ENCODE results near the gene SNX24. TPM values are rescaled to one million over a fixed set of nuclear protein-coding genes. Genes with fewer than 3 reads are reported as not detected.

SNX24 gene
- total RNA-seq, 1 experiment from 2014 or later = 10.3 TPM

- no peaks in the 10 kb centered on the region for H3K9me3 ChIP-seq (ENCODE audit: low read length)
- DNase-seq (no peak), ATAC-seq (no peak)
- no peaks in the 10 kb centered on the region for H3K36me3 ChIP-seq (ENCODE audit: low read depth, low read length)
- H4K20me1 ChIP-seq (ENCODE audit: low read length) = no peaks in the 10 kb centered on the region
- H3K9ac ChIP-seq (ENCODE audit: low read length) = no peak overlapping the region
- ChIA-PET POLR2A (ENCODE audit: unreplicated experiment) (no interaction called here), CTCF (no interaction called here)
- TF ChIP-seq EZH2phosphoT487 (IDR thresholded peaks at IDR 0.05; ENCODE audit: borderline replicate concordance, low read length) (no peak), EZH2 (IDR thresholded peaks at IDR 0.05; ENCODE audit: low read length, unreplicated experiment) (no peak)
- TF ChIP-seq, protein P1, sequence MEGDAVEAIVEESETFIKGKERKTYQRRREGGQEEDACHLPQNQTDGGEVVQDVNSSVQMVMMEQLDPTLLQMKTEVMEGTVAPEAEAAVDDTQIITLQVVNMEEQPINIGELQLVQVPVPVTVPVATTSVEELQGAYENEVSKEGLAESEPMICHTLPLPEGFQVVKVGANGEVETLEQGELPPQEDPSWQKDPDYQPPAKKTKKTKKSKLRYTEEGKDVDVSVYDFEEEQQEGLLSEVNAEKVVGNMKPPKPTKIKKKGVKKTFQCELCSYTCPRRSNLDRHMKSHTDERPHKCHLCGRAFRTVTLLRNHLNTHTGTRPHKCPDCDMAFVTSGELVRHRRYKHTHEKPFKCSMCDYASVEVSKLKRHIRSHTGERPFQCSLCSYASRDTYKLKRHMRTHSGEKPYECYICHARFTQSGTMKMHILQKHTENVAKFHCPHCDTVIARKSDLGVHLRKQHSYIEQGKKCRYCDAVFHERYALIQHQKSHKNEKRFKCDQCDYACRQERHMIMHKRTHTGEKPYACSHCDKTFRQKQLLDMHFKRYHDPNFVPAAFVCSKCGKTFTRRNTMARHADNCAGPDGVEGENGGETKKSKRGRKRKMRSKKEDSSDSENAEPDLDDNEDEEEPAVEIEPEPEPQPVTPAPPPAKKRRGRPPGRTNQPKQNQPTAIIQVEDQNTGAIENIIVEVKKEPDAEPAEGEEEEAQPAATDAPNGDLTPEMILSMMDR (conservative IDR thresholded peaks at IDR 0.05; ENCODE audit: low read depth, low read length) = no peak
- intact Hi-C loops (cut with micrococcal nuclease) = no loop called here
- H3K79me2 ChIP-seq (ENCODE audit: low read length) = peaks cover 11% of the 10 kb centered on the region
- peaks cover 9% of the 10 kb centered on the region for H3K4me1 ChIP-seq (ENCODE audit: insufficient read depth, low read length)
- no peaks in the 10 kb centered on the region for H3F3A ChIP-seq (ENCODE audit: low read length, unreplicated experiment)
- H3K9me2 ChIP-seq (replicated peaks; ENCODE audit: low read length) = no peaks in the 10 kb centered on the region
- no peak overlapping the region for H3K4me3 ChIP-seq (ENCODE audit: low read length)
- BruUV-seq (replicated peaks) = no TSS peak
- no peak overlapping the region for H3K27ac ChIP-seq (ENCODE audit: low read length)
- no peak overlapping the region for H2AFZ ChIP-seq (ENCODE audit: low read length)
- no peak overlapping the region for H3K4me2 ChIP-seq (ENCODE audit: low read length)
- no peaks in the 10 kb centered on the region for H3K27me3 ChIP-seq (ENCODE audit: low read length)
Observed at GRCh38 chr5:122863240-122863639, 17.8 kb downstream of the SNX24 start.

- DNase-seq (no peak), ATAC-seq (no peak)
- TF ChIP-seq EZH2 (IDR thresholded peaks at IDR 0.05; ENCODE audit: low read length, unreplicated experiment) = no peak
- TF ChIP-seq EZH2phosphoT487 (IDR thresholded peaks at IDR 0.05; ENCODE audit: borderline replicate concordance, low read length) = no peak
- TF ChIP-seq, protein P1 (conservative IDR thresholded peaks at IDR 0.05; ENCODE audit: low read depth, low read length) = no peak
- Histone ChIP-seq H3K4me2 (ENCODE audit: low read length) (no peak overlapping the region), H3K9me2 (replicated peaks; ENCODE audit: low read length) (no peaks in the 10 kb centered on the region), H3K27ac (ENCODE audit: low read length) (no peak overlapping the region), H3K79me2 (ENCODE audit: low read length) (peaks cover 11% of the 10 kb centered on the region), H3K4me1 (ENCODE audit: insufficient read depth, low read length) (peaks cover 4% of the 10 kb centered on the region), H3K9me3 (ENCODE audit: low read length) (no peaks in the 10 kb centered on the region), H3K27me3 (ENCODE audit: low read length) (no peaks in the 10 kb centered on the region), H3K4me3 (ENCODE audit: low read length) (no peak overlapping the region), H4K20me1 (ENCODE audit: low read length) (no peaks in the 10 kb centered on the region), H3K9ac (ENCODE audit: low read length) (no peak overlapping the region), H3K36me3 (ENCODE audit: low read depth, low read length) (no peaks in the 10 kb centered on the region), H2AFZ (ENCODE audit: low read length) (no peak overlapping the region), H3F3A (ENCODE audit: low read length, unreplicated experiment) (no peaks in the 10 kb centered on the region)
- intact Hi-C loops (cut with micrococcal nuclease) = no loop called here
- BruUV-seq (replicated peaks) = no TSS peak
- ChIA-PET CTCF (no interaction called here), POLR2A (ENCODE audit: unreplicated experiment) (no interaction called here)
Observed at GRCh38 chr5:122863721-122864120, 18.3 kb downstream of the SNX24 start.

DNA sequence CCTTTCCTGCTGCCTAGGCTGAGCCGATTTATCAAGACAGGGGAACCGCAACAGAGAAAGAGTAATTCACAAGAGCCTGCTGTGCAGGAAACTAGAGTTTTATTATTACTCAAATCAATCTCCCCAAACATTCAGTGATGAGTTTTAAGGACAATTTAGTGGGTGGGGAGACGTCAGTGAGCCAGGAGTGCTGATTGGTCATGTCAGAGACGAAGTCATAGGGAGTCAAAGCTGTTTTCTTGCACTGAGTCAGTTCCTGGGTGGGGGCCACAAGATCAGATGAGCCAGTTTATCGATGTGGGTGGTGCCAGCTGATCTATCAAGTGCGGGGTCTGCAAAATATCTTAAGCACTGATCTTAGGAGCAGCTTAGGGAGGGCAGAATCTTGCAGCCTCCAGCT lies 19.0 kb downstream of the SNX24 start:
- Histone ChIP-seq H3K9me3 (ENCODE audit: low read length) (no peaks in the 10 kb centered on the region), H3K4me2 (ENCODE audit: low read length) (no peak overlapping the region), H2AFZ (ENCODE audit: low read length) (no peak overlapping the region), H3K79me2 (ENCODE audit: low read length) (peaks cover 4% of the 10 kb centered on the region), H3K4me3 (ENCODE audit: low read length) (no peak overlapping the region), H3K27me3 (ENCODE audit: low read length) (no peaks in the 10 kb centered on the region), H3K4me1 (ENCODE audit: insufficient read depth, low read length) (no peaks in the 10 kb centered on the region), H3K36me3 (ENCODE audit: low read depth, low read length) (no peaks in the 10 kb centered on the region), H3K9me2 (replicated peaks; ENCODE audit: low read length) (no peaks in the 10 kb centered on the region), H3K27ac (ENCODE audit: low read length) (no peak overlapping the region), H4K20me1 (ENCODE audit: low read length) (no peaks in the 10 kb centered on the region), H3K9ac (ENCODE audit: low read length) (no peak overlapping the region), H3F3A (ENCODE audit: low read length, unreplicated experiment) (no peaks in the 10 kb centered on the region)
- no TSS peak for BruUV-seq (replicated peaks)
- ChIA-PET POLR2A (ENCODE audit: unreplicated experiment) (no interaction called here), CTCF (no interaction called here)
- ATAC-seq (no peak), DNase-seq (no peak)
- intact Hi-C loops (cut with micrococcal nuclease) = no loop called here
- TF ChIP-seq EZH2 (IDR thresholded peaks at IDR 0.05; ENCODE audit: low read length, unreplicated experiment) (no peak), EZH2phosphoT487 (IDR thresholded peaks at IDR 0.05; ENCODE audit: borderline replicate concordance, low read length) (no peak)
- TF ChIP-seq, protein P1 (conservative IDR thresholded peaks at IDR 0.05; ENCODE audit: low read depth, low read length) = no peak

All from PC-3 (cell line).